Adipocyte (in vitro differentiated cells): Measurements from ENCODE around the gene ATP10B.
"Not testable (repeated sequence)": the region's sequence is repeated elsewhere in the genome, so short reads cannot be mapped to it uniquely, and the experiment has no call there.

Experiments
- DNase-seq: peaks from one replicate; pipeline ENCODE4 v3.0.0-alpha.2; 2015; ENCODE audit warnings: low read depth
- H3K27me3 ChIP-seq: replicated peaks from 2 replicates; pipeline ENCODE4 v1.7.0; 2013; ENCODE audit warnings: mild to moderate bottlenecking, low read length, moderate library complexity; ENCODE audit not compliant: control insufficient read depth, insufficient read depth
- H3K36me3 ChIP-seq: 2 replicates; pipeline ENCODE4 v1.7.0; 2013; ENCODE audit warnings: low read length, mild to moderate bottlenecking, moderate library complexity; ENCODE audit not compliant: control insufficient read depth, insufficient read depth, severe bottlenecking
- H3K4me1 ChIP-seq: 2 replicates; pipeline ENCODE4 v1.7.0; 2013; ENCODE audit warnings: mild to moderate bottlenecking, low read length, moderate library complexity; ENCODE audit not compliant: control insufficient read depth, insufficient read depth
- H3K4me3 ChIP-seq: 2 replicates; pipeline ENCODE4 v1.7.0; 2013; ENCODE audit warnings: mild to moderate bottlenecking, low read length, moderate library complexity
- H3K9ac ChIP-seq: 2 replicates; pipeline ENCODE4 v1.7.0; 2013; ENCODE audit warnings: mild to moderate bottlenecking, low read length, moderate library complexity
- H3K9me3 ChIP-seq: 2 replicates; pipeline ENCODE4 v1.7.0; 2013; ENCODE audit warnings: mild to moderate bottlenecking, low read length, moderate library complexity; ENCODE audit not compliant: control insufficient read depth

ATP10B gene, protein sequence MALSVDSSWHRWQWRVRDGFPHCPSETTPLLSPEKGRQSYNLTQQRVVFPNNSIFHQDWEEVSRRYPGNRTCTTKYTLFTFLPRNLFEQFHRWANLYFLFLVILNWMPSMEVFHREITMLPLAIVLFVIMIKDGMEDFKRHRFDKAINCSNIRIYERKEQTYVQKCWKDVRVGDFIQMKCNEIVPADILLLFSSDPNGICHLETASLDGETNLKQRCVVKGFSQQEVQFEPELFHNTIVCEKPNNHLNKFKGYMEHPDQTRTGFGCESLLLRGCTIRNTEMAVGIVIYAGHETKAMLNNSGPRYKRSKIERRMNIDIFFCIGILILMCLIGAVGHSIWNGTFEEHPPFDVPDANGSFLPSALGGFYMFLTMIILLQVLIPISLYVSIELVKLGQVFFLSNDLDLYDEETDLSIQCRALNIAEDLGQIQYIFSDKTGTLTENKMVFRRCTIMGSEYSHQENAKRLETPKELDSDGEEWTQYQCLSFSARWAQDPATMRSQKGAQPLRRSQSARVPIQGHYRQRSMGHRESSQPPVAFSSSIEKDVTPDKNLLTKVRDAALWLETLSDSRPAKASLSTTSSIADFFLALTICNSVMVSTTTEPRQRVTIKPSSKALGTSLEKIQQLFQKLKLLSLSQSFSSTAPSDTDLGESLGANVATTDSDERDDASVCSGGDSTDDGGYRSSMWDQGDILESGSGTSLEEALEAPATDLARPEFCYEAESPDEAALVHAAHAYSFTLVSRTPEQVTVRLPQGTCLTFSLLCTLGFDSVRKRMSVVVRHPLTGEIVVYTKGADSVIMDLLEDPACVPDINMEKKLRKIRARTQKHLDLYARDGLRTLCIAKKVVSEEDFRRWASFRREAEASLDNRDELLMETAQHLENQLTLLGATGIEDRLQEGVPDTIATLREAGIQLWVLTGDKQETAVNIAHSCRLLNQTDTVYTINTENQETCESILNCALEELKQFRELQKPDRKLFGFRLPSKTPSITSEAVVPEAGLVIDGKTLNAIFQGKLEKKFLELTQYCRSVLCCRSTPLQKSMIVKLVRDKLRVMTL (N-terminal part only)

DNA sequence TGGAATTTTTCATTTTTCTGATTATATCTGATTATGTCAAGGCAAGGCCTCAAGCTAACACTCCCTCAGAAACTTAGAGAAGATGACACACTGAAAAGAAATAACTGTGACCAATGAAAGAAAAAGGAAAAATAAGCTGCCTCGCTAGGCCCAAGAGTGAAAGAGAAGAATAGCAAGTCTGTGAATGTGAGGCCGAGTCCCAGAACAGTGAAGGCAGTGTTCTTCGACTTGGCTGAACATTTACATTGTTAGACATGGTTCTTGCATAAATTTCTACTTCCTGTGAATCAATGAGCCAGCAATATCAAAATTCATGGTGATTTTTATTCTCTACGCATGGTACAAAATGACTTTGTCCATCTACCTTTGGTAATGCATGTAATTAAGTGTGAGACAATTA lies at the start of gene ATP10B:
Gene ATP10B (minus strand): TSS at position 163 of the 400 bp plus-strand sequence. CDS start 164,137 bp downstream, outside the sequence.
- H3K36me3 ChIP-seq: no peaks in the 10 kb centered on the region
- H3K4me3 ChIP-seq: no peak within 1 kb of the TSS
- DNase-seq: no peak
- no peaks in the 10 kb centered on the region for H3K4me1 ChIP-seq
- H3K27me3 ChIP-seq: no peaks in the 10 kb centered on the region
- no peak within 1 kb of the TSS for H3K9ac ChIP-seq
- no peaks in the 10 kb centered on the region for H3K9me3 ChIP-seq

DNA sequence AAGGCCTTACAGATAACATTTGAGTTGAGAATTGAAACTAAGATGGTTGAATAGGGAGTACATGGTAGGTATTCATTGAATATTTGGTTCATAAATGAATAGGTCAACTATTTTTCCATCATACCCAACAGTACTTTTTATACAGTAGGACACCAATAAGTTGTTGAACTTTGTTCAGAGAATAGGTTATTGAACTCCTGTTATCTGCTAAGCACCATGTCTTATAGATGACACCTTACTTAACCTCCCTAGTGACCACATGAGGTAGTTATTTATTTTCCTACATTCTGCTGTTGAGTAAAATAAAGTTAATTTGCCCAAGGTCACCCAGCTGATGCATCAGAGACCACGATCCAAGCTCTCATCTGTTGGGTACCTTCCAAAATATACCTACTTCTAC lies 49.6 kb upstream of the ATP10B start:
- H3K4me3 ChIP-seq: no peak overlapping the region
- H3K4me1 ChIP-seq: no peaks in the 10 kb centered on the region
- no peaks in the 10 kb centered on the region for H3K36me3 ChIP-seq
- no peaks in the 10 kb centered on the region for H3K9me3 ChIP-seq
- H3K9ac ChIP-seq: no peak overlapping the region
- no peak for DNase-seq
- H3K27me3 ChIP-seq: no peaks in the 10 kb centered on the region

DNA sequence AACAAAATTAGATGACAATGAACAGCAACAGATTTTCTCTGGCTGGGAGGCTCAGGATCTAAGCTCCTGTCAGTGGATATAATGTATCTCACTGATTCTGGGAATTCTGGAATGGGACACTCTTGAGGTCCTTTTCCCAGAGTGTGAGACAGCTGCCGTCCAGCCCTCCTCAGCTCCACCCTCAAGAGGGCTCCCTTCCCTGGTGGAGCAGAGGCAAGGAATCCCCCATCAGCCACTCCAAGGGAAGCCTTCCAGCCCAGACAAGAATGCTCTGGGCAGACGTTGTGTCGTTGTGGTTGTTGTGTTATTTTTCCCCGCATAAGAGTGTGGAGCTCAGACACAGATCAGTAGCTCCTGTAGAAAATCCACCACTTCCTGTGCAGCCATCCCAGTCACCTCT lies 47.7 kb upstream of the ATP10B start:
- Histone ChIP-seq H3K4me3 (no peak overlapping the region), H3K9ac (no peak overlapping the region), H3K36me3 (no peaks in the 10 kb centered on the region), H3K4me1 (no peaks in the 10 kb centered on the region), H3K27me3 (no peaks in the 10 kb centered on the region), H3K9me3 (no peaks in the 10 kb centered on the region)
- DNase-seq: no peak

DNA sequence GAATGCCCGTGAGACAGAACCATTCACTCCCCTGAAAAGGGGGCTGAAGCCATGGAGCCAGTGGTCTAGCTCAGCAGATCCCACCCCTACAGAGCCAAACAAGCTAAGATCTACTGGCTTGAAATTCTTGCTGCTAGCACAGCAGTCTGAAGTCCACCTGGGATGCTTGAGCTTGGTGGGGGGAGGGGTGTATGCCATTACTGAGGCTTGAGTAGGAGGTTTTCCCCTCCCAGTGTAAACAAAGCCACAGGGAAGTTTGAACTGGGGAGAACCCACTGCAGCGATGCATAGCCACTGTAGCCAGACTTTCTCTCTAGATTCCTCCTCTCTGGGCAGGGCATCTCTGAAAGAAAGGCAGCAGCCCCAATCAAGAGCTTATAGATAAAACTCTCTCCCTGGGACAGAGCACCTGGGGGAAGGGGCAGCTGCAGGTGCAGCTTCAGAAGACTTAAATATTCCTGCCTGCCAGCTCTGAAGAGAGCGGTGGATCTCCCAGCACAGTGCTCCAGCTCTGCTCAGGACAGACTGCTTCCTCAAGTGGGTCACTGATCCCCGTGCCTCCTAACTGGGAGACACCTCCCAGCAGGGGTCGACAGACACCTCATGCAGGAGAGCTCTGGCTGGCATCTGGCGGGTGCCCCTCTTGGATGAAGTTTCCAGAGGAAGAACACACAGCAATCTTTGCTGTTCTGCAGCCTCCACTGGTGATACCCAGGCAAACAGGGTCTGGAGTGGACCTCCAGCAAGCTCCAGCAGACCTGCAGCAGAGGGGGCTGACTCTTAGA lies 41.4 kb upstream of the ATP10B start:
- H3K9ac ChIP-seq, H3K27me3 ChIP-seq, DNase-seq, H3K4me3 ChIP-seq, H3K9me3 ChIP-seq, H3K4me1 ChIP-seq, H3K36me3 ChIP-seq: not testable (repeated sequence)

DNA sequence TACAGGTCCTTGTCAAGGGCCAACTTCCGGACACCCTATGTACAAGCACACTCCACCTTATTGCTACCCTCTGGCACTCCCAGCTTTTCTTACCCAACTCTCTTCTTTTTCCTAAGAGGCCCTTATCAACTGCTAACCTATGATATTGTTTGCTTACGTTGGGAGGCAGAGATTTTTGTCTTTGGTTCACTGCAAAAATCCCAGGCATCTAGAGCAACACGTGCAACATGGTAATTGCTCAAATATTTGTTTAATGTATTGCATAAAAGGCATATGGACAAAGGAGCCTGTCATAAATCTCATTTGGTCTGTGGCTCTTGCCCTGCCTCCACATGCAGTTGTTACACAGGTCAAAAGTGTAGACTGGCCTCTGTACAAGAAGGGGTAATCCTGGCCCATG lies 35.8 kb upstream of the ATP10B start:
- Histone ChIP-seq H3K9me3 (no peaks in the 10 kb centered on the region), H3K36me3 (no peaks in the 10 kb centered on the region), H3K27me3 (no peaks in the 10 kb centered on the region), H3K4me1 (no peaks in the 10 kb centered on the region), H3K4me3 (no peak overlapping the region), H3K9ac (no peak overlapping the region)
- no peak for DNase-seq

DNA sequence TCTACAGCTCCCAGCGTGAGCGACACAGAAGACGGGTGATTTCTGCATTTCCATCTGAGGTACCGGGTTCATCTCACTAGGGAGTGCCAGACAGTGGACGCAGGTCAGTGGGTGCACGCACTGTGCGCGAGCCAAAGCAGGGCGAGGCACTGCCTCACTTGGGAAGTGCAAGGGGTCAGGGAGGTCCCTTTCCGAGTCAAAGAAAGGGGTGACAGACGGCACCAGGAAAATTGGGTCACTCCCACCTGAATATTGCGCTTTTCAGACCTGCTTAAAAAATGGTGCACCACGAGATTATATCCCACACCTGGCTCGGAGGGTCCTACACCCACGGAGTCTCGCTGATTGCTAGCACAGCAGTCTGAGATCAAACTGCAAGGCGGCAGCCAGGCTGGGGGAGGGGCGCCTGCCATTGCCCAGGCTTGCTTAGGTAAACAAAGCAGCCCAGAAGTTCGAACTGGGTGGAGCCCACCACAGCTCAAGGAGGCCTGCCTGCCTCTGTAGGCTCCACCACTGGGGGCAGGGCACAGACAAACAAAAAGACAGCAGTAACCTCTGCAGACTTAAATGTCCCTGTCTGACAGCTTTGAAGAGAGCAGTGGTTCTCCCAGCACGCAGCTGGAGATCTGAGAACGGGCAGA lies 21.7 kb upstream of the ATP10B start:
- not testable (repeated sequence) for H3K9ac ChIP-seq, H3K4me3 ChIP-seq, DNase-seq, H3K27me3 ChIP-seq, H3K36me3 ChIP-seq, H3K9me3 ChIP-seq, H3K4me1 ChIP-seq

DNA sequence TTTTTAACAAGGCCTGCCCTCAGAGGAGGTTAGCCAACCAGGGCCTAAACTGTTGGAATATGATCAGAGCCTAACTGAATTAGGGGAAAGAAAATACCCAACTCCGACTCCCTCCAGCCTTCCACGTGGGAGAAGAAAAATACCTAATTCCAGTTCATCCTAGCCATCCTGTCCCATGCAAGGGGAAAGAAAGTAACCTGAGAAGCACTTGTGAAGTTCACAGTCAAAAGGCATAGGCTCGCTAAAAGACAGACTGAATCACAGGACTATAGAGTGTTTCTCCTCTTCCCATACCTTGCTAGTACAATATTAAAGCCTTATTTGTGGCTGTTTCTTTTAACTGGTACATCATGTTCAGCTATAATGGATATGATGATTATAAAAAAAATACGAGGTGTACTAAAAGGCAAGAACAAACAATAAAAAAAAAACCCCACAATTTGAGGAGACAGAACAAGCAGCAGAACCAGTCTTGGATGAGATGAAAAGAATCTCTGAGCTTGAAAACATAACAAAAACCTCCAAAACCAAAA lies 18.0 kb upstream of the ATP10B start:
- Histone ChIP-seq H3K27me3 (no peaks in the 10 kb centered on the region), H3K4me3 (no peak overlapping the region), H3K4me1 (no peaks in the 10 kb centered on the region), H3K9me3 (no peaks in the 10 kb centered on the region), H3K36me3 (no peaks in the 10 kb centered on the region), H3K9ac (no peak overlapping the region)
- DNase-seq: no peak

DNA sequence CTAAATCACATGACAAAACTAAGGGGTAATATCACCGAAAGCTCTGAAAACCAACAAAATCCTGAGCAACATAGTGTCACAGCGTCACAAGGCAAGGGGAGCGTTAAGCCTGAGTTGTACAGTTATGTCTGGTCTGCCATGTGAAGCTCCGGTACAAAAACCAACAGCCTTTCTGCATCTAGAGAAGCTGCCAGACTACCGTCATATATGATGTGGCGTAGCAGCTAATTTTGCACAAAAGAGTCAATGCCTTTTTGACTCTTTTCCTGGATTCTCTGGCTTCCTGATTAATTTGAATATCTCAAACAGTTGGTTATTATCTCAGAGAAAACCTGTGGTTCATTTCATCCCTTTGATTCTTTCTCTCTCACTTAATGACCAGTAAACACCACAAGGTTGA lies 16.0 kb upstream of the ATP10B start:
- Histone ChIP-seq H3K9ac (no peak overlapping the region), H3K4me1 (no peaks in the 10 kb centered on the region), H3K36me3 (no peaks in the 10 kb centered on the region), H3K4me3 (no peak overlapping the region), H3K9me3 (peaks cover 4% of the 10 kb centered on the region), H3K27me3 (no peaks in the 10 kb centered on the region)
- no peak for DNase-seq

DNA sequence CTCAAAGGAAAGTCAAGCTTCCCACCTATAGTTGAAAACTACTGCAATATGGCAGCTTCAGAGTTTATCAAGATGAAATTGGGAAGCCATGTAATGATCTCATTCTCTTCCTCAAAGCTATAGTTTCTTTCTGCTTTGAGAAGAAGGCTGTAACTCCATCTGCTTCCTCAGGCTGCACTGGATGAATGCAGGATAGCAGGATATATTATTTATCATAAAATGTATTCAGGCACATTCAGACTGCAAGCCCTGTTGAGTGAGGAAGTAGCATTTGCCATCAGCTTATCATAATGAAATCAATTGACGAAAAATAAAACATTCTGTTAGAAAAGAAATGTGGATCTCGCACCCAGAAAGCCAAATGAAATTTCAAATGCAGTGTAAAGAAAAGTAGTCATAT lies 560 bp downstream of the ATP10B start:
- DNase-seq: no peak
- Histone ChIP-seq H3K9ac (no peak overlapping the region), H3K36me3 (no peaks in the 10 kb centered on the region), H3K4me1 (no peaks in the 10 kb centered on the region), H3K4me3 (no peak overlapping the region), H3K27me3 (no peaks in the 10 kb centered on the region), H3K9me3 (no peaks in the 10 kb centered on the region)

DNA sequence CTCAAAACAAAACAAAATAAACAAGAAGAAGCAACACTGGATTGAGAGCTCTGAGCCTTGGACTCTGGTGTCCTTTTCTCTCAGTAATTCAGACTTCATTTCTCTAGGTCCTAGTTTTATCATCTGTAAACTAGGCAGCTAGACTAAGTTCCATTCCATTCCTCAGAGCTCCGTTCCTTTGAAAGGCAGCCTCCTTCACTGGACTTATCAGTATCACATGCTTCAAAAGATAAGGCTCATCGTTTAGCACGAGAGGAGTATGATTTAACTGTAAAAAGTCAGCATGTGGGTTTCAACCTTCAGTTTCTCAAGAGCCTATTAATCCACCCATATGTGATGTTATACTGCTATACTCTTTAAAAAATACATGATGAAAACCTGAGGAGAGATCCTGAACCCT lies 1.6 kb downstream of the ATP10B start:
- Histone ChIP-seq H3K4me3 (no peak overlapping the region), H3K36me3 (no peaks in the 10 kb centered on the region), H3K4me1 (no peaks in the 10 kb centered on the region), H3K9ac (no peak overlapping the region), H3K9me3 (no peaks in the 10 kb centered on the region), H3K27me3 (no peaks in the 10 kb centered on the region)
- no peak for DNase-seq
